Measurements from ENCODE around the gene CKS1B.
"Not testable (repeated sequence)": the region's sequence is repeated elsewhere in the genome, so short reads cannot be mapped to it uniquely, and the experiment has no call there.

CKS1B gene

GRCh38 chr1:154966111-154966510, 8.4 kb upstream of the CKS1B start:
- no peak for DNase-seq

DNA sequence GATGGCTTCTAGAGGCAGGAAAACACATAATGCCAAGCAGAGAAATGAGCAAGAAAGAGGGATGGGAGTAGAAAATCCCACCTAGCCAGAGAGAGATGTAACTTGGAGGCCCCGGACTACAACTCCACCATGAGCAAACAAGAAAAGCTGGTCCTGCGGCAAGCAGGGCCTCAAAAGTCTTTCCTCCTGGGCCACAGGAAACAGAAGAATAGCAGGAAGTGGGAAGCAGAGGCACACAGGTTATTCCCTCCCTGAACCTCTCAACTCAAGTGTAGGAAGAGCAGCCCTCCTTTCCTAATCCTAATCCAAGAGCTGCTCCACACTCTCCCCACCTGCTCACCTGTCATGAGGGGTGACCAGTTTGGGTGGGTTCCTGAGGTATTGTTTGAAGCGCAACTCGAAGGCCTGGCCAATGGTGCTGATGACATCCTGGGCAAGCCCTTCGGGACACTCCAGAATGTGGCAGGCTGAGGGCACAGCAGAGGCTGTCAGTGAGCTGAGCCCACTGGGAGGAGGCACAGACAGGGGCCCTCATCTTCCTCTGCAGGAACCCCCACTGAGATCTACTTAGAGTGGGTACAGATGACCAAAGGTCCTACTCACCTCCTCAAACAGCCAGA, 7.0 kb upstream of the CKS1B start:
- DNase-seq = no peak

DNA sequence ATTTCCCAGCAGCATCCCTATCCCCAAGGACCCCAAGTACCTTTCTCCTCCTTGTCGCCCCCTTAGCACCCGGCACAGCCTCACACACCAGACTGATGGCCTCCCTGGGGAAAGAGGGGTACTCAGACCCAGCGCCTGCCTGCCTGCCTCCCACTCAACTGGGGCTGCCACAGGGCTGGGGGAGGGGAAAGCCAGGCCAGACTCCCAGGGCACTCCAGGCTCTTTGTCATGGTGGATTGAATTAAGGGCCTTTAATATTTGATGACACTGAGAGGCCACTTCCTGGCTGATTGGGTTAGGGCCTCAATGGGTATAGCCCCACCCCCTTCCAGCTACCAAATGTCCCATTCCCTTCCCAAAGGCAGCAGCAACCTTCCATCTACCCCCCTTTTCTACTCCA, 5.8 kb upstream of the CKS1B start:
- DNase-seq = no peak

- no peak for DNase-seq
These were observed 5.2 kb upstream of the CKS1B start for GRCh38 chr1:154969246-154969645.

GRCh38 chr1:154969860-154970452, 4.5 kb upstream of the CKS1B start:
- no peak for DNase-seq

- DNase-seq = no peak
These were observed 3.7 kb upstream of the CKS1B start, which contains the start of gene SHC1 for GRCh38 chr1:154970631-154971340. Gene SHC1 (minus strand): TSS chr1:154970747. CDS start chr1:154970526, 221 bp downstream.

- no peak for DNase-seq
These were observed 3.0 kb upstream of the CKS1B start for GRCh38 chr1:154971341-154971998.

DNA sequence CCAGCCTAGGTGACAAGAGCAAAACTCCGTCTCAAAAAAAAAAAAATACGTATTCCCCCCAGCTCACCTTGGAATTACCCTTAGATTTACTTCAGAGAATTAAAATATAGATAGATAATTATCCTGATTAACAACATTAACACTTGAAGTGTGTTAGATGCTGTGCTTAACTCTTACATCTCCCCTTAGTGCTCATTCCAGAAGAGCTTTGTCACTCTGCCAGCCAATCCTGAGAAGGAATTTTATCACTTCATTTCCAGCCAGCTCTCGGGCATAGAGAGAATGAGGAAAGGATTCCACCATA, 2.3 kb upstream of the CKS1B start:
- DNase-seq = no peak

DNA sequence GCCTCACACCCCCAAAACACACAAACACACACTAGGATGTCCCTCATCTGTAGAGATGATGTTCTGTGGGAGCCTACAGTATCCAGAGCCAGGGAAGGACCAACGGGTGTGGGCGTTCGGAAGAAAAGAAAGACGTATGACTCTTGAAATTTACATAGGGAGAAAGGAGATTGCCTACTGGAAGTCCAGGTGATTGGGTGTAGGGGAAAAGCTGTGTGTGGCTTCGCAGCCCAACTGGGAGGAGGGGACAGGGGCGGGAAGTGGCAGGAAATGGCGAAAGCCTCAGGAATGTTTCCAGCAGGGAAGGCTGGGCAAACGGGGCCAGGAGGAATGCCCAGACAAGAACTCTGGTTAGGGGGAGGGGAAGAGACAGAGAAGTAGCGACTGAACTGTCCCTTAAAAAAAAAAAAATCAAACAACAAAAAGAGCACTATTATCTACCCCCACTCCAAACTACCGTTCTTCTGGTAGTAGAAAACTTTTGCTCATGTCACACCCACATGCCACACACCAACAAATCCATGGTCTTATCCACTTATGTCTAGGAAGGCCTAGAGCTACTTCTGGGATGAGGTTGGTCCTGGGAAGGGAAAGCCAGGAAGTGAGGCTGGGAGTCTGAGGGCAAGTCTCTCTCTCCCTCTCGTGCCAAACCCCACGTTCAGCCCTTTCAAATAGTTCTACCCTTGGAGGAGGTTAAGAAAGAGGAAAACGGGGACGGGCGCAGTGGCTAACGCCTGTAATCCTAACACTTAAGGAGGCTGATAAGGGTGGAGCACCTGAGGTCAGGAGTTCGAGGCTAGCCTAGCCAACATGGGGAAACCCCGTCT, 1.8 kb upstream of the CKS1B start:
- DNase-seq = no peak

- DNase-seq = peak; percentile 70
These were observed 958 bp upstream of the CKS1B start for GRCh38 chr1:154973344-154974101.

- peak; percentile 89 for DNase-seq
These were observed 427 bp downstream of the CKS1B start for GRCh38 chr1:154974808-154975408.

DNA sequence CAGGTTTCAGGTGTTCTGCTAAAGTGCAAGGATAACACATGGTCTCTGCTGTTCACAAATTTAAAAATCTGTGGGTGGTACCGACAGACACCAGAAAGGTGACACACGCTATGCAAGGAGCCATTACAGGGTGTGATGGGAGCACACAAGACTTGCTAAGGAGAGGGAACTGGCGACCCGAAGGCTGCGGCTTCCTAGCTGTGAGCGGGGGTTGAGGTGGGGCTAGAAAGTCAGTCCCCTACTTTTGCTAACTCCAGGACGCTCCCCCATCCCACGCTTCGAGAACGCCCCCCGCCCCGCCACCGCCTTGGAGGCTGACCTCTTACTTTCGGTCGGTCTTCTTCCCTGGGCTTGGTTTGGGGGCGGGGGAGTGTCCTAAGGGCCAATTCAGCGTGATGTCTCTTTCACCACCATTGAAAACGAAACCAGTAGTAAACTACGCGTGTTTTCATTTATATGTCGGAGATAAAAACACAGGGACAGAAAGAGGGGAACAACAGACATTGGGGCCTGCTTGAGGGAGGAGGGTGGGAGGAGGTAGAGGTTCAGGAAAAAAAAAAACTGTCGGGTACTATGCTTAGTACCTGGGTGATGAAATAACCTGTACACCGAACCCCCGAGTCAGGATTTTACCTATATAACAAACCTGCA, 1.1 kb downstream of the CKS1B start:
- no peak for DNase-seq

- not testable (repeated sequence) for DNase-seq
These were observed 3.3 kb downstream of the CKS1B start for GRCh38 chr1:154977762-154978161.

GRCh38 chr1:154978360-154978759, 3.9 kb downstream of the CKS1B start:
- DNase-seq = no peak

DNA sequence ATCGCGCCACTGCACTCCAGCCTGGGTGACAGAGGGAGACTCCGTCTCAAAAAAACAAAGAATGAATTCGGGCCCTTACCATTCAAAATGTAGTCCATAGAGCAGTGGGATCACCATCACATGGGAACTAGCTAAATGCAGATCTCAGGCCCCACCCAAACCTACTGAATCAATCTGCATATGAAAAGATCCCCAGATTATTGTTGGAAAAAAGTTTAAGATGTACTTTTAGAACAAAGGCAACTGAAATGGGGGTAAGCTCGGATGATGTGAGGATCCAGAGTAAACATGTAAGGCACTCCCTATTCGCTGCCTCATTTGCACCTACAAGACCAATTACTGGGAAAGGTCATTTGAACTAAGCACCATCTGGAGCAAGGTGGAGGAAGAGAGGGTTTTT, 7.9 kb downstream of the CKS1B start:
- DNase-seq = no peak

DNA sequence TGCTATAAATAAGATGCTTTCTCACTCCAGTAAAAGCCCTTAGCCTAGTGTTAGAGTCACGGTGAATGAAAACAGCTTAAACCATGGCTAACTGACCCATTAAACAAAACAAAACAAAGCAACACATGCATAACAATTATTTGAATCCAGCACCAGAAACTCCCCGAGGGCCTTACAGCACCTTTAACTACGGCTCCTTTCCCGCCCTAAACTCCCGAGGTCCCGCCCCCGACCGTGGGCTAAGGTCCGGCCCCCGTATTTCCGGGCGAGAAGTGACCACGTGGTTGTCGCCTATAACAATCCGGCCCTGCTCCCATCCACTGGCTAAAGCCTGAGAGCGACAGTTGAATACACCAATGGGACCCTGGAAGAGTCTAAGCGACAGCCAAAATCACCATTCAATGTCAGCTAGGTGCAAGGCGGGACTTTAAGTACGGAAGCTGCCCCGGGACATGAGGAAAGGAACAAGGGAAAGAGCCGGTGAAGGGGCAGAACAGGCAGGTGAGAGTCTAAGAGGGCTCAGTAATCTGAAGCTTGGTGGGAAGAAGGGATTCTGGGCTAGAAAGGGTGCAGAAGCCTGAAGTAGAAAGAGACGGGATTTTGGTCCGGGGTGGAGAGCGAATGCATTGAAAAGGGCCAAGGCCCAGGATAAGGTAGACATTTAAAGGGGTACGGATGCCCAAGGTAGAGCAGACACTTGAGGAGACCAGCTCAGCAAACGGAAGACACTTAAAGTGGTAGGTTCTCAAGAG, 8.6 kb downstream of the CKS1B start, which contains the start of gene FLAD1:
Gene FLAD1, plus strand, starts transcription at position 448 of the 752 bp plus-strand sequence. CDS start 351 bp downstream, outside the sequence.
- peak; percentile 99 for DNase-seq

- no peak for DNase-seq
These were observed 9.4 kb downstream of the CKS1B start for GRCh38 chr1:154983776-154984466.

GRCh38 chr1:154986736-154987135, 12.3 kb downstream of the CKS1B start:
- DNase-seq = not testable (repeated sequence)

- no peak for DNase-seq
These were observed 12.8 kb downstream of the CKS1B start for GRCh38 chr1:154987326-154987725.
